Activated CD4-positive, alpha-beta T cell treated with anti-CD3 and anti-CD28 coated beads, Interleukin-2, amount 50 U/mL, for 24 hours (primary cell): ENCODE measurements around the gene DOK4.
"Not testable (repeated sequence)": the region's sequence is repeated elsewhere in the genome, so short reads cannot be mapped to it uniquely, and the experiment has no call there.

ENCODE experiments used
- DNase-seq, 2 donors: peaks; one replicate each; pipeline ENCODE4 v3.0.0-alpha.2; 2020; ENCODE audit warnings: low read depth in 1 of 2, low spot score in 1 of 2

DOK4 gene

DNA sequence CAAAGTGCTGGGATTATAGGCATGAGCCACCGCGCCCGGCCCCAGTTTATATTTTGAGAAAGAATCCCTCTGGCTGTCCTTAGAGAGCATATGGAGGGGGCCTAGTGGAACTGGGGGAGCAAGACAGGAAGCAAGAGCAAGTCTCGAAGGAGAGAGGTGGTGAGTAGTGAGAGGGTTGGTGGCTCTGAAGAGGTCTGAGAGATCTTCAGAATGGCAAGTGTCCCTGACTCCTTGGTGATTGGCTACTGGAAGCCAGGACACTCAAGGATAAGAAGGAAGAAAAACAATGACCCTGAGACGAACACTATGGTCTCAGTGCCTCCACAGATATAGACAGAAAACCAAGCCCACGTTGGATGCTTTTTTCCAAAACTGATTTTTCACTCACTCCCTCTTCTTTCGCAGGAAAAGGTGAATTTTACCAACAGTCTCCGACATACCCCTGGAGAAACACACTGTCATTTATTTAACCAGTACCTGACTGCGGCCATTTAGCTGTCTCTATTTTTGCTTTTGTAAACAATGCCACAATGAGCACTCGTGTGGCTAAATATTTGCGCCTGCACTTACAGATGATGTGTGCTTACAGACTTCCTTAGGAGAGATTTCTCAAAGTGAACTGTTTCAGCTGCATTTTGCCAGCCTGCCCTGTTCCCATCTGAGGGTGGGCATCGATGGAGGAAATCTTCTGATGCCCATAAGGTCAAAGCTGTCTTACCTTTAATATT is 15.9 kb upstream of the DOK4 start:
- no peak for DNase-seq

DNA sequence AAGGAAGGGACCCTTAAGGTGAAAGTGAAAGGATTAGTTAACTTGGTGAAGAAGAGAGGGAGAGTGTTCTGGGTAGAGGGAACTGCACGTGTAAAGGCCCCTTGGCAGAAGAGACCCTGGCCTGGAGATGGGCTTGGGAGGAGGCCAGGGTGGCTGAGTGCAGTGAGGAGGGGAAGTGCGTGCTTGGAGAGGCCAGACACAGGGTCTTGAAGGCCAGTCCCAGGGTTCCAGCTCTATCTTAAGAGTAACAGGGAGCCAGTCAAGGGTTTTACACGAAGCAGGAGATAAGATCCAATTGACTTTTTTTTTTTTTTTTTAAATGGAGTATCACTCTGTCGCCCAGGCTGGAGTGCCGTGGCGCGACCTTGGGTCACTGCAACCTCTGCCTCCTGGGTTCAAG is 15.2 kb upstream of the DOK4 start:
- no peak for DNase-seq

GRCh38 chr16:57500578-57501111 is 14.4 kb upstream of the DOK4 start:
- DNase-seq, result no peak

DNA sequence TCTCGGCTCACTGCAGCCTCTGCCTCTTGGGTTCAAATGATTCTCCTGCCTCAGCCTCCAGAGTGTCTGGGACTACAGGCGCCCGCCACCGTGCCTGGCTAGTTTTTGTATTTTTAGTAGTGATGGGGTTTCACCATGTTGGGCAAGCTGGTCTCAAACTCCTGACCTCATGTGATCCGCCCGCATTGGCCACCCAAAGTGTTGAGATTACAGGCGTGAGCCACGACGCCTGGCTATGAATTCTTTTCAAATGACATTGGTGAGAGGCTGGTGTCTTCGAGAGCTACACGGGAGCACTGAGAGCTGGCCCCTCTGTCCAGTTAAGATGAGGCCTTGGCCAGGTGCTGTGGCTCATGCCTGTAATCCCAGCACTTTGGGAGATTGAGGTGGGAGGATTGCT is 13.6 kb upstream of the DOK4 start:
- DNase-seq, result not testable (repeated sequence)

- no peak for DNase-seq
Observed at GRCh38 chr16:57498031-57498430, 11.7 kb upstream of the DOK4 start.

GRCh38 chr16:57497121-57497520 is 10.8 kb upstream of the DOK4 start:
- DNase-seq, result no peak

- no peak for DNase-seq
Observed at GRCh38 chr16:57493767-57494166, 7.5 kb upstream of the DOK4 start.

DNA sequence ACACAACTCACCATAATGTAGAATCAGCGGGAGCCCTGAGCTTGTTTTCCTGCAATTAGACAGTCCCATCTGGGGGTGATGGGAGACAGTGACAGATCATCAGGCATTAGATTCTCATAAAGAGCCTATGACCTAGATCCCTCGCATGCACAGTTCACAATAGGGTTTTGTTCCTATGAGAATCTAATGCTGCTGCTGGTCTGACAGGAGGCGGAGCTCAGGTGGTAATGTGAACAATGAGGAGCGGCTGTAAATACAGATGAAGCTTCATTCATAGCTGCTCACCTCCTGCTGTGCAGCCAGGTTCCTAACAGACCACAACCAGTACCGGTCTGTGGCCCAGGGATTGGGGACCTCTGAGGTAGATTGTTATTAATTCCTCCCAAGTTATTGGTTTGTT is 2.9 kb upstream of the DOK4 start:
- no peak for DNase-seq

DNA sequence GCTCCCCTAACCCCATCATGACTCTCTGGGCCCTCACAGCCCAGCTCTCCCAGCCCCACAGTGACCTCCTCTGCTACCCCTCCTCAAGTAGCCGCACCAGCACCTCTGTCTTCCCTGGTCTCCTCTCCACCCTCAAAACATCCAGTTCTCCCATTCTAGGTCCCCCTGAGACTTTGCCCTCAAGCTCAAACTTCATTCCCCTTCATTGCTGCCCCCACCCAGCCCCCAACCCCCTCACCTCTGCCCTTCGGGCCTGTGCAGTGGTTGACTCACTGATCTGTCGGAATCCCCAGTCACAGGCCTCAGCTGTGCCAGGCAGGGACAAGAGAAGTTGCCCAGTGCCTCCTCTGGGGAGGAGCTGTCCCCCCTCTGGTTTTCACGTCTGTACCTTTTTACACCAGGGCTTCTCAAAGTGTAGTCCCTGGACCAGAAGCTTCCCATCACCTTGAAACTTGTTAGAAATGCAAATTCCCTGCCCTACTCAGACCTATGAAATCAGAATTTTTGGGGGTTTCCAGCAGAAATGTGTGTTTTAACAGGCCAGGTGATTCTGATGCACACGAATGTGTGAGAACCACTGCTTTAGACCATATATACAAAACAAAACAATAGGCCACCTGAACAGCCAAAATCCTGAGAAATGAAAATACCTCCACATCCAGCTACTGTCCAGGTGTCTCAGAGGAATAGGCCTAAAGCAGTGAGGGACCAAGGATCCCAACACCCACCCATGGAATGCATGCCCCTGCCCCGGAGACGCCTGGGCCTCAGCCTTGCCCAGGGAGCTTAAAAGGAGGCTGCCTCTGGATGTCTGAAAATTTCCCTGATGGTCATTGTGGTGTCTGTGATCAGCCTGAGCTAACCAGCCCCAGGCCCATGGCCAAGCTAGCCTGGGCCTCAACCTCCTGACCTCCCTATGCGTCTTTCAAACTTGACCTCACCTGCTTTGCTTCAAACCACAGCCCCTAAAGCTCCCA is 853 bp upstream of the DOK4 start:
- DNase-seq, result no peak

DNA sequence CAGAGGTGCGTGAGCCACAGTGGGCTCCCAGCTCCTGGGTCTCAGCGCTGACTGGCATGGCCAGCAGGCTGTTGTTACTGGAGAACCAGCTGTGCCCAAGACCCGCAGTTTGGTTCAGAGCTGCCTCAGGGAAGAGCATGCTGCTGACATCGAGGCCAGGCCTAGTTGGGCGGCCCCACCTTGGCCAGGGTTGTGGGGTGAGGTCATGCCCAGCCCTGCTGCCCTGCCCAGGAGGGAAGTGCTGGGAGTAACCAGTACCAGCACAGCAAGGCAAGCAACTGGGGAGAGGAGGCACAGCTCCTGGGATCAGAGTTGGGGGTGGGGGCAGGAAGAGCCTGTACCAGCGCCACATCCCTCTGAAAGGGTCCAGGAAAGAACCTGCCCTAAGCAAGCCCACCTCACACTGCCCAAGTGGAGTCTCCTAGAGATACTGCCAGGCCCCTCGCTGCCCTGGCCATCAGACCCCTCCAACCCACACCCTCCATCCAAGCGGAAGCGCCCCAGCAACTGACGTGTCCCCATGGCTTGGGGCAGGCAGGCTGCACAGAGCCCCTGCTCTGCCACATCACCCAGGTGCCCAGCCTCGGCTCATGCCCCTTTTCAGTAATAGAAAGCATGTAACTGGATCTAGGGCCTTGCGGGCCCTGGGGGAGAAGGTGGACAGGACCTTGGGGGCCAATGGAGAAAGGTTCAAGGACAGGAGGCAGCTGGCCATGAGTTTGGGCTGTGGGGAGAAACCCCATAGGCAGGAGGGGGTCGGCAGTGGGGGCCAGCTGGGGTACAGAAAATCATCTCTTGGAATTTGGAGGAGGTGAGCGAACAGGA is 990 bp downstream of the DOK4 start:
- DNase-seq, result no peak

DNA sequence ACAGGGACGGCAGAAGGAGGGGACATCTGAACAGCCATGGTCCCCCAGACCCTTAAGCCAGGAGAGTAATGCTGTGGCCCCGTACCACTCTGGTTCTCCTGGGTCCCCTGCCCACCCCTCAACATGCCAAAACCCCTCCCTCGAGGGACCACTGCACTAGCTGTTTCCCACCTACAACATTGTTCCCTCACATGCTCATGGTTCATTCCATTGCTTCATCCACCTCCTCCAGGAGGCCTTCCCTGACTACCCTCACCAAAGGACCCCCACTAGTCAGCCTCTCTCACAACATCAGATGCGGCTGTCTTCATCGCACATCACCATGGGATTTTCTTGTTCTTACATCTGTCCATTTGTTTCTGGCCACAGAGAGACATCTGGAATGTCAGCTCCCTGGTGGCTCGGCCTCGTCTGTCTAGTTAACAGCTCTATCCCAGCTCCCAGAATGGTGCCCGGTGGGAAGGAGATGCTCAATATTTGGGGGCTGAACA is 1.7 kb downstream of the DOK4 start:
- DNase-seq, result no peak

DNA sequence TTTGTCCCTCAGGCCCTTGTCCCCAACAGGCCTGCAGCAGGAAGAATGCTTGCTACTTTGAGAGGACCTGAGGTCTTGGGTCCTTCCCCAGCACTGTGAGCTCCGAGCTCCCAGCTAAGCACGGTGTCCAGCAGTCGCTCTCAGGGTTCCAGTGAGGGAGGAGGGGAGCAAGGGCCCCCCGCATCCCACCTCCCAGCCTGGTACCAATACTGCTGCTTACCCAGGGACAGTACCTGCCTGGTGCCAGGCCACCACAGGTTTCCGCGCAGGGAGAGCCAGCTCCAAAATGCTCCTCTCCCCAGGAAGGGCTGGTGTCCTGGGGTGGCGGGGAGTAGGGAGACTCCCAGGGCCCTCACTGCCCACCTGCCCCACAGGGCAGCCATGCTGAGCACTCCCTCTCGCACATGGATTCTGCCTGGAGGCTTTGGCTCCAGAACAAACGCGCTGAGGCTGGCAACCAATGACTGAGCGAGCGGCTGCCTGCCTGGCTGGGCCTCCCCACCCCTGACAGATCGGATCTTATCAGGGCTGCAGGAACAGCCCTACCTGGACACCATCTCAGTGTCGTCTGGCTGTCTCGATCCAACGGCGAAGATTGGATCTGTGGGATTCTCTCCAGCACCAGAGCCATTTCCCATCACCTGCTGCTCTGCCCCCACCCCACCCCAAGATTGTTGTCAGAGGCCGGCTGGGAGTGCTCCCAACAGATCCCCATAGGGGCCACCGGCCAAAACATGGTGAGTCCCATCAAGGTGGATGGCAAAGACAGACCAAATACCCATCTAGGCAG is 2.4 kb downstream of the DOK4 start:
- DNase-seq, result no peak

DNA sequence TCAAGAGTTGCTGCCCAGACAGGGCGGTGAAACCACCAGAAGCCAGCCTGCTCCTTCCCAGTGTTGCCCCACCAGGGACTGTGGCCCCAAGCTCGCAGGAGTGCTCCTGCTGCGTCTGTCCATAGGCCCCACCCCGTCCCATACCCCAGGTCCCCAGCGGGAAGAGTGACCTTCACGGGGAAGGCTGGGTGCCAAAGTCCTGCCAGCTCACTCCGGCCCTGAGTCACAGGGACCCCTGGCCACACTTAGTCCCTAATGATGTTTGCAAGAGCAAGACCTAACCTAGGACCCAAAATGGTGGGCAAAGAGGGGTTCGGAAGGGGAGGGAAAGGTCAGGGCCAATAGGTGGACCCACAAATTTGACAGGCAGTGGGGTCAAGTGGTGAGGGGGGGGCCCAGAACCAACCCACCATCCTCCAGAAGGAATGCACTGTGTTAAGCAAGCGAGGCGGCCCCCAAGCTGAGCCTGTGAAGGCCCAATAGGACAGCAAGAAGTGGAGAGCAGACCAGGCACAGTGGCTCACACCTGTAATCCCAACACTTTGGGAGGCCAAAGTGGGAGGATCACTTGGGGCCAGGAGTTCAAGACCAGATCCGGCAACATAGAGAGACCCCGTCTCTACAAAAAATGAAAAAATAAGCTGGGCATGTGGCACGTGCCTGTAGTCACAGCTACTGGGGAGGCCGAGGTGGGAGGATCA is 3.3 kb downstream of the DOK4 start:
- no peak for DNase-seq

GRCh38 chr16:57481421-57481820 is 4.9 kb downstream of the DOK4 start:
- no peak for DNase-seq

- DNase-seq, result no peak
Observed at GRCh38 chr16:57480754-57481230, 5.5 kb downstream of the DOK4 start.

DNA sequence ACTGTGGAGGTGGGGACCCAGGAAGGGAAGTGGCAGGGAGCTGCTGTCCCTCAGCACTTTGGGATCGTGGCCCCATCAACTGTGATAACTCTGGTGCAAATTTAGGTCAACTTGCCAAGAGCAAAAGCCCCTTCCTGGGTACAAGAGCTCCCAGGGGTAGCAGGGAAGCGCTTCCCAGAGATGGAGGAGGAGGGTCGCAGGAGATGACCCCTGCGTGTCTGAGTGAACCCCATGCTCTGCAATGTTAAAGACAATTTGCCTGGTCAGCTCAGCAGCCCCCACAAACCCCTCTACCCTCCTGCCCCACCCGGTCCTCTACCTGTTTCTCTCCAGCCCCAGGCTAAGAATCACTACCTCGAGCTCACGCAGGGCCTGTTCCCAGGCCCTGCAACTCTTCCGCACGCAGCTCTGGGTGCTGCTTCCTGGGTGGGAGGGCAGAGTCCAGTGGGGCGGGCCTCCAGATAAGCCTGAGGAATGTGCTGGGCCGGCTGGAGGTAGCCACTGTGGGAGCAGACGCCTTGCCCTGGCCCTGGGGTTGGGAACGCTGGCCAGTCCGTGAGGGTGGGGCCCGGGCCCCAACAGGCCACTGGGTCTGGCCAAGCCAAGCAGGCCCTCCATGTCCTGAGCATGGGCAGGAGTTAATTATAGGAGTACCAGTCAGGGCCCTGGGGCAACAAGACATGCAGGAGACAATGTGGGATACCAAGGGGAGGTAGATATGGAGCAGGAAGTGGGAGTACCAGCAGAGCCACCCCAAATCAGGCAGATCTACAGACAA is 6.1 kb downstream of the DOK4 start:
- DNase-seq, result no peak

DNA sequence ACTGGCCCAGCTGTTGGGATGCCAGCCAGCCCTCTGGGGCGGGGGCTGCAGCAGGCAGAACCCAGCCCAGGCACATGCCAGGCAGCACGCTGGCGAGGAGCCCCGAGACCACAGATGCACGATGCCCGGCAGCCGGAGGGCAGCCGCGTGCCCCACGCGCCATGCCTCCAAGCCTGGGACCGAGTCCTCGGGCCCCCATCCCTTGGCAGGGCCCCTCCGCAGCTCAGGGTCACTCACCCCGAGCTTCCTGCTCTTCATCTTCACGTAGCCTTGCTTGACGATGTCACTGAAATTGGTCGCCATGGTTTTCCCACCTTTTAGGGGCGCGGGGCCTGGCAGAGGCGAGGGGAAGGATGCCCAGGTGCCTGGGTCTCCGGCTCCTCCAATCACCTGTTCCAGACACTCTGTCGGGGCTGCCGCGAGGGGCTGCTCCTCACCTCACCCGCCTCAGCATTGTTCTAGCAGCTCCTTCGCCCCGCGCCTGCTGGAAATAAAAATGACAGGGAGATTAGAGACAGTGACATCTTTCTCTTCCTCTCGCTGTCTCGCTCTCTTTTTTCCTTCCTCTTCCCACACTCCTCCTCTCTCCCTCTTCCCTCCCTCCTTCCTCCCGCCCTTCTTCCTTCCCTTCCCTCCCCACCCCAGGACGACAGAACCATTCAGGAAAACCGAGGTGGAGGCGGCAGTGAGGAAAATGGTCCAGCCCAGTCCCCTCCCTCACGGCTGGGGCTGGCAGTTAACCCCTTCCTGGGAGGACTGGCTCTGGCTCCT is 6.9 kb downstream of the DOK4 start:
- DNase-seq, result no peak
